ENCODE data around the gene TMEM100. TPM values are rescaled to one million over a fixed set of nuclear protein-coding genes. Genes with fewer than 3 reads are reported as not detected.

Gene TMEM100
- total and polyA plus RNA-seq, 2 experiments from 2014 or later = 0.39 TPM; not detected in 1

DNA sequence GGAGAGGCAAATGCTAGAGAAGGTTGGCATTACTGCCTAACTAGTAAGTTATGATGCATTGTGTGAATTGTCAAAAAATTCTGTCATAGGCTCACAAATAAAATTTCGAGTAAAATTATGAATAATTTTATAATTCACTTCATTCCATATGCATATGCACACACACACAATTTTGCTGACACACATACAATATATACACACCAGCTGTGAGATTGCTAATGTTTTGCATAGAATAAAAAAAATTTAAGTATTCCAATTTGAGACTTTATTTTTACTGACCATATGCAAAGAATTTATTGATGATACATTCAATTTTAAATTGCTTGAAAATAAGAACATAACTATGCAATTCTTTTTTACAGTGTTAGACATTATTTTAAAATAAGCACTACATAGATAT is 6.8 kb upstream of the TMEM100 start:
- H3K4me3 ChIP-seq = no peak overlapping the region
- H3K36me3 ChIP-seq = no peaks in the 10 kb centered on the region
- no peaks in the 10 kb centered on the region for H3K27me3 ChIP-seq
- peaks cover 44% of the 10 kb centered on the region for H3K4me1 ChIP-seq (ENCODE audit: low read depth)
- TF ChIP-seq, protein P1, sequence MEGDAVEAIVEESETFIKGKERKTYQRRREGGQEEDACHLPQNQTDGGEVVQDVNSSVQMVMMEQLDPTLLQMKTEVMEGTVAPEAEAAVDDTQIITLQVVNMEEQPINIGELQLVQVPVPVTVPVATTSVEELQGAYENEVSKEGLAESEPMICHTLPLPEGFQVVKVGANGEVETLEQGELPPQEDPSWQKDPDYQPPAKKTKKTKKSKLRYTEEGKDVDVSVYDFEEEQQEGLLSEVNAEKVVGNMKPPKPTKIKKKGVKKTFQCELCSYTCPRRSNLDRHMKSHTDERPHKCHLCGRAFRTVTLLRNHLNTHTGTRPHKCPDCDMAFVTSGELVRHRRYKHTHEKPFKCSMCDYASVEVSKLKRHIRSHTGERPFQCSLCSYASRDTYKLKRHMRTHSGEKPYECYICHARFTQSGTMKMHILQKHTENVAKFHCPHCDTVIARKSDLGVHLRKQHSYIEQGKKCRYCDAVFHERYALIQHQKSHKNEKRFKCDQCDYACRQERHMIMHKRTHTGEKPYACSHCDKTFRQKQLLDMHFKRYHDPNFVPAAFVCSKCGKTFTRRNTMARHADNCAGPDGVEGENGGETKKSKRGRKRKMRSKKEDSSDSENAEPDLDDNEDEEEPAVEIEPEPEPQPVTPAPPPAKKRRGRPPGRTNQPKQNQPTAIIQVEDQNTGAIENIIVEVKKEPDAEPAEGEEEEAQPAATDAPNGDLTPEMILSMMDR (IDR thresholded peaks at IDR 0.05; ENCODE audit: low read depth, low read length) = no peak
- DNase-seq (ENCODE audit: low read depth in 1 of 2, low spot score in 1 of 2) = no peak
- H3K9me3 ChIP-seq (ENCODE audit: low read depth) = no peaks in the 10 kb centered on the region
- H3K27ac ChIP-seq = no peak overlapping the region

DNA sequence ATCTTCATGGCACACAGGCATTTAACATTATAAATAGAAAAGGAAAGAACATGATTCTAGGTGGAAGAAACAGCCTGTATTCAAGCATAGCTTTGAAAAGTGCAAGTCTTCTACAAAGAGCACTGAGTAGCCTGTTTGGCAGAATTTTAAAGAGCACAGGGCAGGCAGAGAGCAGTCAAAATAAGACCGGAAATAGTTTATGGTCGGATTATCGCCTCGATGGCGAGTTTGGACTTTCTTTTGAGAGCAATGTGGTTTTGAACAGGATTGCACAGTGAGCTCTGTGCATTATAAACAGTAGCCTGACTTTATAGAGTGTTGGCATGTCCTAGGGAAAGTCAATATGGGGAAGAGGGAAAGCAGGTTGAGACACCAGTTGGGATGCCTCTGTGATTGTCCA is 6.2 kb upstream of the TMEM100 start:
- no peaks in the 10 kb centered on the region for H3K9me3 ChIP-seq (ENCODE audit: low read depth)
- H3K4me3 ChIP-seq = no peak overlapping the region
- TF ChIP-seq, protein P1 (IDR thresholded peaks at IDR 0.05; ENCODE audit: low read depth, low read length) = no peak
- no peak overlapping the region for H3K27ac ChIP-seq
- peak in 1 of 2 donors; percentile 34 for DNase-seq (ENCODE audit: low read depth in 1 of 2, low spot score in 1 of 2)
- no peaks in the 10 kb centered on the region for H3K36me3 ChIP-seq
- no peaks in the 10 kb centered on the region for H3K27me3 ChIP-seq
- peaks cover 44% of the 10 kb centered on the region for H3K4me1 ChIP-seq (ENCODE audit: low read depth)

DNA sequence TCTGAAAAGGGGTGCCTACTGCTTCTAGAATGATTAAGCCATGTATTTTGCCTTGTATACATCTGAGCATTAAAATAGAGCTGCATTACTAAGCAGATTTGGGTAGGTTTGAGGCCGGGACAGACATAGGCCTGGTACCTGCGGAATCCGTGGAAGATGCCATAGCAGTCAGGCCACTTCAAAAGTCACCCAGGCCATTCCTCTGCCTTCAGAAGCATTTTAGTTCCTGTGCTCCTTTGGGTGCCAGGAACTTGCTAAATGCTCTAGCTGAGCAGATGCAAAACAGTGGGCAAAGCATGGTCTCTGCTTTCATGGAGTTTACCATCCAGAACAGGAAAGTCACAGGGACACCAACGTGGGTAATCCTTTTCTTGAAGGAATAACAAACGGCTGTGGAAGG is 5.7 kb upstream of the TMEM100 start:
- Histone ChIP-seq H3K27me3 (no peaks in the 10 kb centered on the region), H3K27ac (no peak overlapping the region)
- TF ChIP-seq, protein P1 (IDR thresholded peaks at IDR 0.05; ENCODE audit: low read depth, low read length) = no peak

DNA sequence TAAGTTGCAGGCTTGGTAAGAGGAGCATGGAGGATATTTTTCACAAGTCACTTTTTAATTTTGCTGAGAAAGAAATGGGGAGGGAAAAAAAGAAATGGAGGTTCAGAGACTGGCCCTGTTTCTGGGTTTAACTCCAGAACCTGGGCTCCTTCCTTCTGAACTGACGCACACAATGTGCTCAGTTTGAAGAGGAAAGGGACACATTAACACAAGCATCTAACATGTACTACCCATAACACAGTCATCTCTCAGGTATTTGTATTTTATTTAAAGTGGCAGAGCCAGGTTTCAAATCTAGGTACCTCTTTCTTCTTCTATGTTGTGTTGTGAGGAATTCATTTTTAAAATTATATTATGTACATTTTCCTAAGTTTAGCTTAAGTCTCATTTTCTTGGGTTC is 5.3 kb upstream of the TMEM100 start:
- no peaks in the 10 kb centered on the region for H3K9me3 ChIP-seq (ENCODE audit: low read depth)
- TF ChIP-seq, protein P1 (IDR thresholded peaks at IDR 0.05; ENCODE audit: low read depth, low read length) = no peak
- peaks cover 42% of the 10 kb centered on the region for H3K4me1 ChIP-seq (ENCODE audit: low read depth)
- H3K4me3 ChIP-seq = no peak overlapping the region
- H3K27me3 ChIP-seq = no peaks in the 10 kb centered on the region
- H3K27ac ChIP-seq = no peak overlapping the region
- H3K36me3 ChIP-seq = no peaks in the 10 kb centered on the region
- DNase-seq (ENCODE audit: low read depth in 1 of 2, low spot score in 1 of 2) = no peak

More for the DNA sequence above, 5.7 kb upstream of the TMEM100 start:
- Histone ChIP-seq H3K36me3 (no peaks in the 10 kb centered on the region), H3K9me3 (ENCODE audit: low read depth) (no peaks in the 10 kb centered on the region), H3K4me3 (no peak overlapping the region), H3K4me1 (ENCODE audit: low read depth) (peaks cover 39% of the 10 kb centered on the region)
- DNase-seq (ENCODE audit: low read depth in 1 of 2, low spot score in 1 of 2) = no peak

DNA sequence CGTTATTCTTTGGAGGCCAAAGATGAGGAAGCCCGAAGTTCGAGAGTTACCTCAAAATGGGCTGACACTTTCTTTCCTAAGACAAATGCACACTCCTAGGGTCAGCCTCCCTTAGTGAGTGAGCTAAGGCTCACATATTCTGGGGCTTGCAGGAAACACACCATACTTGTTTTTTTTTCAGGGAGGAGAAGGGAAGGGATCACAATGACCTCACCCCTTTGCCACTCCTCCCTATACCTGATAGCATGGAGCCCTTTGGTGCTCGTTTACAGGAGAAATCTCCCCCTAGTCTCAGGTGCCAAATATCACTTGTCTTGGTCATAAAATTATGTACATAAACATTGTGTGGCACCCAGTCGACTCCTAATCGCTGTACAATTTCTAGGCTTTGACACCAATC is 4.6 kb upstream of the TMEM100 start:
- TF ChIP-seq, protein P1 (IDR thresholded peaks at IDR 0.05; ENCODE audit: low read depth, low read length) = no peak
- H3K27me3 ChIP-seq = no peaks in the 10 kb centered on the region
- peaks cover 47% of the 10 kb centered on the region for H3K4me1 ChIP-seq (ENCODE audit: low read depth)
- DNase-seq (ENCODE audit: low read depth in 1 of 2, low spot score in 1 of 2) = no peak
- H3K27ac ChIP-seq = no peak overlapping the region
- no peaks in the 10 kb centered on the region for H3K36me3 ChIP-seq
- H3K4me3 ChIP-seq = no peak overlapping the region
- no peaks in the 10 kb centered on the region for H3K9me3 ChIP-seq (ENCODE audit: low read depth)

DNA sequence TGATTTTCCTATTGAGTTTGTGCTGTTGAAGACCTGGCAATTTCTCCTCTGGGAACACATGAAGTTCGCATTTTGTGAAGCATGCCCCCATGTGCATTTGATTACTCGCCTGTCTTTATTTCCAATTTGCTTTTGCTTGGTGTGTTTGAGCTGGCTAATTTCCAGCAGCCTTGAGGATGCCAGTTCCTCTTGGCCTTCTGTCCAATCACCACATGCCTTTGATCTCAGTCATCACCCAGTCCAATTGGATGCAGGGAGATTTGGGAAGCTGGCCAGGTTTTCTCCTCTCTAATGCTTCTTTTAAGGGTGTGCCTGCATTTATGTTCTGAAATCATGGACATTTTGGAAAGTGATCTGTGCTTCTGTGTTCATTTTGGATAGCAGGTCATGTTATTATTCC is 3.8 kb upstream of the TMEM100 start:
- TF ChIP-seq, protein P1 (IDR thresholded peaks at IDR 0.05; ENCODE audit: low read depth, low read length) = no peak
- H3K36me3 ChIP-seq = no peaks in the 10 kb centered on the region
- no peaks in the 10 kb centered on the region for H3K27me3 ChIP-seq
- H3K9me3 ChIP-seq (ENCODE audit: low read depth) = no peaks in the 10 kb centered on the region
- no peak overlapping the region for H3K27ac ChIP-seq
- H3K4me3 ChIP-seq = no peak overlapping the region
- DNase-seq (ENCODE audit: low read depth in 1 of 2, low spot score in 1 of 2) = peak in 1 of 2 donors; percentile 90
- H3K4me1 ChIP-seq (ENCODE audit: low read depth) = peaks cover 47% of the 10 kb centered on the region
